GM08714 (cell line): ENCODE measurements around the gene ZSWIM7.

Source experiments
- H3K4me3 ChIP-seq: fragments of 200-500 bp; sonication (Bioruptor generic); 2 replicates; pipeline ENCODE4 v1.5.1; 2014; ENCODE audit warnings: mild to moderate bottlenecking, low read length, inconsistent platforms
- ZNF274 ChIP-seq: IDR thresholded peaks from 2 replicates; pipeline ENCODE4 v1.6.1; 2012; ENCODE audit warnings: mild to moderate bottlenecking, low read depth, low read length

Gene ZSWIM7

GRCh38 chr17:15973834-15974233 lies 25.7 kb downstream of the ZSWIM7 start:
- TF ChIP-seq ZNF274, result no peak
- H3K4me3 ChIP-seq, result no peak overlapping the region

GRCh38 chr17:15973016-15973415 lies 26.5 kb downstream of the ZSWIM7 start:
- no peak overlapping the region for H3K4me3 ChIP-seq
- TF ChIP-seq ZNF274, result no peak

DNA sequence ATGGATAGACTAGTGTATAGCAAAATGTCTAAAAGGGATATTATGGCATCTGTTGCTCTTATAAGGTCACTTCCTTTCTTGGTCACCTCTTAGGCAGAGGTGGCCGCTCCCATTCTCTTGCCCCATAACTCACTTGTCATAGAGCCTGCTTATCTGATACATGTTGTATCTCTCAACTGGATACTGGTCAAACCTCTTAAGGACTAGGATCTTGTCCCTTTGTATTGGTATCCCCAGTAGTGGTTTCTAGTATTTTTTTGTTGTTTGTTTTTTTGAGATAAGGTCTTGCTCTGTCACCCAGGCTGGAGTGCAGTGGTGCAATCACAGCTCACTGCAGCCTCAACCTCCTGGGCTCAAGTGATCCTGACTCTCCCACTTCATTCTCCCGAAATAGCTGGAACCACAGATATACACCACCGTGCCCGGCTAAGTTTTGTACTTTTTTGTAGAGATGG lies 27.0 kb downstream of the ZSWIM7 start:
- H3K4me3 ChIP-seq, result no peak overlapping the region
- TF ChIP-seq ZNF274, result no peak

DNA sequence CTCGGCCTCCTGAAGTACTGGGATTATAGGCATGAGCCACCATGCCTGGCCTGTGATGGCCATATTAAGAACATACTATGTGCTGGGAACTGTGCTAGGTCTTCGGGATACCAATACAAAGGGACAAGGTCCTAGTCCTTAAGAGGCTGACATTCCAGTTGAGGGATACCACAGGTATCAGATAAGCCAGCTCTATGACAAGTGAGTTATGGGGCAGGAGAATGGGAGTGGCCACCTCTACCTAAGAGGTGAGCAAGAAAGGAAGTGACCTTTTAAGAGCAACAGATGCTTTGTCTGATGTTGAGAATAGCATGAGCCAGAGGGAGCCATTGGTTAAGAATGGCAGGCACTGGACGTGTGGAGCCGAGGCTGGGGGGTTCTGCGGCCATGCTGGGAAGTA lies 27.6 kb downstream of the ZSWIM7 start:
- TF ChIP-seq ZNF274, result no peak

DNA sequence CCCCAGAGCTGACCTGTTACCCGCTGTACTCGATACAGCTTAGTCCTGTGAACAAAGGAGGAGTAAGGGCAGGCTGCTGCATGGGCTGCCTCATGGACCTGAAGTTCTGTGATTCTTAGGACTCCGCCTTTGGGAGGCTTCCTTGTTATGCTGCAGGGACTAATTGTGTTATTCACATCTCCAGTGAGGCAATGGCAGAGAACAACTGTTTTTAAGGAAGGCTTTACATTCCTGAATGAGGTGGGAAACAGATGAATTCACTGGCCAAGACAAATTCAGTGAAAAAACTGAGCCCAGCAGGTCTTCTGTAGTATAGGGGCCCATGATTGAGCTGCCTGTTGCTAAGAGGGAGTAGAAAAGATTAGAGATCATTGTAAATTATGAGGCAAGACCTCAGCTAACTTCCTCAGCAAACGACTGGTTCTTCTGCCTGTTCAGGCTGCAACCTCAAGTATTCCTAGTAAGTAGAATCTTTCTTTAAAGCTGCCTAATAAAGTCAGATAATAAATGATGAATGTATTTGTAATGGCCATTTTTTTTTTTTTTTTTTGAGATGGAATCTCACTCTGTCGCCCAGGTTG lies 28.3 kb downstream of the ZSWIM7 start:
- TF ChIP-seq ZNF274, result no peak
- no peak overlapping the region for H3K4me3 ChIP-seq

More for the DNA sequence above, 27.6 kb downstream of the ZSWIM7 start:
- H3K4me3 ChIP-seq, result no peak overlapping the region

DNA sequence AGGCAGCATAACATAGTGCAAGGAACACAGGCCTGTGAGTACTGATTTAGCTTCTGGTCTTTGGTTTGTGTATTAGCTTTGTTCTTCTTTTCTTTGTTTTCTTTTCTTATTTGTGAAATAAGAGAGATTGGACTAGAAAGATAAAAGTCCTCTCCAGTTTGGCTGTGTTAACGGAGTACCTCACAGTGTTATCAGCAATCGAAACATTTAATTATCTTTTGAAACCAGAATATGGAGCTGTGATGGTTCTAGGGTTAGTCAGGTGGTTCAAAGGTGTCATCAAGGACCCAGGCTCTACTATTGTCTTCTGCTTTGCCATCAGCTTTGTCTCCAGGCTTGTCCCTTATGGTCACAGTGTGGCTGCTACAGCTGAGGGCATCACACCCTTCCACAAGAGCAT lies 29.0 kb downstream of the ZSWIM7 start:
- no peak overlapping the region for H3K4me3 ChIP-seq
- no peak for TF ChIP-seq ZNF274

- no peak overlapping the region for H3K4me3 ChIP-seq
- TF ChIP-seq ZNF274, result no peak
Observed at GRCh38 chr17:15969463-15969862, 30.0 kb downstream of the ZSWIM7 start.

DNA sequence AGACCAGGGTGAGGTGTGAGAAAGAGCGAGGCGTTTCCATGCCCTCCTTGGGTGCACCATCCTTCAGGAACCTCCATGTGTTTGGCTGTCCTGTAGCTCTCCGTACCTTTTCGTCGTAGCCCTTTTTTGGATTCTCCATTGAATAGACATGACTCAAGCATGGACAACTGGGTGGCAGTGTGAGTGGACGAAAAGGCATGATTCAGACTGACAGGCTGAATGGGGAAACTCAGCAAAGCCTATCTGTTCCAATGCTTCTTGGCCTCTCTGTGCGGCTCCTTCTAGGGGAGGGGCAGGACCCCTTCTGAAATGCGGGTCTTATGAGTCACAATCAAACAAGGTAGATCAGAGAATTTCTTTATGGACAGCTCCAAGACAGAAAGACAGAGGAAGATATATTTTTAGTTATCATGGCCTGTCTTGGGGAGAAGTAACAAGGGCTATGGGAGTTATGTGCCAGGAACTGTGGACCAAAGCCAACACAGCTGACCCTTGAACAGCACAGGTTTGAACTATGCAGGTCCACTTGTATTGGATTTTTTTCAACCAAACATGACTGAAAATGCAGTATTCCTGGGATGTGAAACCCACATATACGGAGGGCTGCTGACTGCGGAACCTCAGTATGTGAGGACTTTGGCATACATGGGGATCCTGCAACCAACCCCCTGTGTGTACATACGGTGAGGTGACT lies 31.7 kb downstream of the ZSWIM7 start:
- no peak overlapping the region for H3K4me3 ChIP-seq
- TF ChIP-seq ZNF274, result no peak

DNA sequence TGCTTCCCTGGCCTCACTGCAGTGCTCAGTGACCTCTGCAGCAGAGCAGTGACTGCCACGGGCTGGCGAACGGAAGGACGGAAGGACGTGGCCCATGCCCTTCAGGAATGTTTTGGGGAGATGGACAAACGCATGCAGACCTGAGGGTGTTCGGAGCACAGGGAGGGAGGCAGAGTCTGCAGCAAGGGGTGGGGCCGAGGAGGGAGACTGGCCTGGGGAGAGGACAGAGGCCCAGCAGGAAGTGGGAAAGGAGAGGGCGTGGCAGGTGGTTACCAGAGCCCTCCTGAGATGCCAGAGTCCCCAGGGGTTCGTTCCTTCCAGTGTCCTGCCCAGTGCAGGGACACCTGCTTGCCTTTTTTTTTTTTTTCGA lies 32.6 kb downstream of the ZSWIM7 start:
- H3K4me3 ChIP-seq, result no peak overlapping the region
- TF ChIP-seq ZNF274, result no peak

- TF ChIP-seq ZNF274, result no peak
- no peak overlapping the region for H3K4me3 ChIP-seq
Observed at GRCh38 chr17:15966183-15966878, 33.2 kb downstream of the ZSWIM7 start.

DNA sequence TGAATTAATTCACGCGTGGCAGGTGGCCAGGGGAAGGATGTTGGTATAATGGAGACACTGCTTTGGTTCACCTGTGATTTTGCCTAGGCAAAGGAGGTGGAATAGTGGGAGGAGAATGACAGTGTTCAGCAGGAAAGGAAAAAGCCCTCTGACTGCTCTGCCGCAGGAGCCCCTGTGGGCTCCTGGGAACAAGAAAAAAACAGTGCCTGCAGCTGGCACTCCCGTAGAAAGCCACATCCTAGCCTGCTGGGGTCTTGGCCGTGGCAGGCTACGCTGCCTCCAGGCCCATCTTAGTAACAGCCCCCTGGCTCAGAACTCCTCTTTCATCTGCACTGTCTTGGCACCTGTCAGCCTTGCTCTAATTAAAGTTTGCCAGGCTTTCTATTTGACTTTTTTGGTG lies 34.0 kb downstream of the ZSWIM7 start:
- no peak overlapping the region for H3K4me3 ChIP-seq

DNA sequence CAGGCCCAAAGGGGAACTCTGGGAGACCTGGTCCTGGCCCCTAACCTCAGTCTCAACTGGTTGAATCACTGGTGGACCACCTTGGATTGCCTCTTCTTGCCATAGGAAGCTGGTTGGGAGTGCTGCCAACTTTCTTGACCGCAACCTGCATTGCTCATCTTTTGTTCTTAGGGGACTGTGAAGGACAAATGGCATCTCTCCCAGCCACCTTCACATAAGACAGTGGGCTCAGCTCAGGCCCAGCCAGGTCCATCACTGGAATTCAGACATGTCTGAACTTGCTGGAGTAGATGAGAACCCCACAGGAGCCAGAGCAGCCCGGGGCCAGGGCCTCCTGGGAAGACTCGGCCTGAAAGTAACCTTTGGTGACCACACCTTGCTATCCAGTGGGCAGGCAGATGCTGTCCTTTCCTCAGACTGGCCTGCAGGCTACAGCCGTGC lies 35.8 kb downstream of the ZSWIM7 start:
- no peak overlapping the region for H3K4me3 ChIP-seq
- no peak for TF ChIP-seq ZNF274

More for the DNA sequence above, 34.0 kb downstream of the ZSWIM7 start:
- TF ChIP-seq ZNF274, result no peak

- no peak overlapping the region; the same call in 1 of the 2 replicates for H3K4me3 ChIP-seq
- no peak for TF ChIP-seq ZNF274
Observed at GRCh38 chr17:15958484-15958854, 41.0 kb downstream of the ZSWIM7 start.

DNA sequence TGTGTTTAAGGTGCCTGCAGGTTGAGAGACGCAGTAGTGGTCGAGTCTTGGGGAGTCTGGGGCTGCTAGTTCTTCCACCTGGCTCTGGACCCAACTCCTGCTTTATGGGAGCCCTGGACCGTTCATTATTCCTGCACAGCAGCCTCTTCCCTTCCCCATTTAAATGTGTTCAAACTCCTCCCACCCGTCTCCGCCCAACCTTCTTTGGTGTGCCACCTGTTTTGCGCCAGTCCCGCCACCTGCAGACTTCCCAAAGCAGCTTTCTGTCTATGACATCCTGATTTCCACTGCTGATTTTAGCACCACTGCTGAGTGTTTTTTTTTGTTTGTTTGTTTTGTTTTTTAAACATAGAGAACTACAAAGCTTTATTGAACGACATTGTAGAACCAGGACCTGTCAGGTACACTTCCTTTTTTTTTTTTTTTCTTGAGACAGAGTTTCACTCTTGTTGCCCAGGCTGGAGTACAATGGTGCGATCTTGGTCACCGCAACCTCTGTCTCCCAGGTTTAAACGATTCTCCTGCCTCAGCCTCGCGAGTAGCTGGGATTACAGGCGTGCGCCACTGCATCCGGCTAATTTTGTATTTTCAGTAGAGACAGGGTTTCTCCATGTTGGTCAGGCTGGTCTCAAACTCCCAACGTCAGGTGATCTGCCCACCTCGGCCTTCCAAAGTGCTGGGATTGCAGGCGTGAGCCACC lies 41.7 kb downstream of the ZSWIM7 start:
- no peak overlapping the region for H3K4me3 ChIP-seq
- TF ChIP-seq ZNF274, result no peak
